ENCODE measurements around the gene N4BP3. TPM values are rescaled to one million over a fixed set of nuclear protein-coding genes. Genes with fewer than 3 reads are reported as not detected.

Gene N4BP3
- total RNA-seq, 2 experiments from 2014 or later: 3.3 to 3.7 TPM

Other genes starting within 250 kb of the N4BP3 start
- not detected for gene PROP1, start 117.3 kb upstream of the N4BP3 start, total RNA-seq
- 10 to 100 TPM; 24.1 to 28.7 TPM for gene RMND5B, start 17.5 kb downstream of the N4BP3 start, total RNA-seq
- gene NHP2, start 40.4 kb downstream of the N4BP3 start, total RNA-seq: 100 to 1,000 TPM; 244 TPM
- gene GMCL2, start 73.8 kb downstream of the N4BP3 start, total RNA-seq: not detected
- gene HNRNPAB, start 91.0 kb downstream of the N4BP3 start, total RNA-seq: 100 to 1,000 TPM; 258 to 336 TPM
- gene PHYKPL, start 119.3 kb downstream of the N4BP3 start, total RNA-seq: 10 to 100 TPM; 67.2 to 68.4 TPM